Endothelial cell of umbilical vein (primary cell): ENCODE results near the gene SPRR1A. TPM values are rescaled to one million over a fixed set of nuclear protein-coding genes. Genes with fewer than 3 reads are reported as not detected.
"Not testable (repeated sequence)": the region's sequence is repeated elsewhere in the genome, so short reads cannot be mapped to it uniquely, and the experiment has no call there.

Experiments
- BruUV-seq: library from RNA; stranded (reverse); fragments of 400-500 nt; replicated peaks from 2 replicates; lab custom pipeline; 2021; lab: Mats Ljungman, UMichigan
- CTCF ChIA-PET: fragments of 300-600, 350-600 bp; sonication (Branson Sonifier 250); formaldehyde crosslinking; loops from one replicate; lab custom pipeline; 2021; ENCODE audit warnings: antibody characterized with exemption, inconsistent platforms; lab: Charles Lee
- POLR2A ChIA-PET: fragments of 300-600, 350-600 bp; sonication (Branson Sonifier 250); formaldehyde crosslinking; loops from one replicate; lab custom pipeline; 2021; ENCODE audit warnings: antibody characterized with exemption, inconsistent platforms; lab: Charles Lee
- DNase-seq: peaks from one replicate; pipeline ENCODE4 v3.0.0-alpha.2; 2011; ENCODE audit warnings: low read depth, low spot score
- FAIRE-seq: peaks from 2 replicates; lab custom pipeline; 2011; peaks lifted over from hg19 to GRCh38; lab: Jason Lieb, UNC
- H2AFZ ChIP-seq: 2 replicates; pipeline ENCODE4 v1.6.0; 2012; ENCODE audit warnings: low read depth, low read length, control low read depth, inconsistent platforms
- H3K27ac ChIP-seq: 2 replicates; pipeline ENCODE4 v1.5.1; 2011; ENCODE audit warnings: low read depth, mild to moderate bottlenecking, control low read depth, low read length, moderate library complexity; ENCODE audit not compliant: insufficient read depth
- H3K27me3 ChIP-seq, 2 experiments: 2 replicates each; pipeline versions ENCODE4 v1.6.0 to v1.6.1; 2011; ENCODE audit warnings: low read length in 2 of 2, mixed read lengths in 1 of 2; ENCODE audit not compliant: control insufficient read depth in 2 of 2, insufficient read depth in 2 of 2
- H3K36me3 ChIP-seq, 2 experiments: 2 replicates in 1 of 2; 3 replicates in 1 of 2; pipeline ENCODE4 v1.5.1; 2011; ENCODE audit warnings: low read length in 2 of 2, mild to moderate bottlenecking in 1 of 2, moderate library complexity in 1 of 2; ENCODE audit not compliant: control insufficient read depth in 2 of 2, insufficient read depth in 2 of 2; ENCODE audit errors: extremely low read depth in 1 of 2
- H3K4me1 ChIP-seq: 3 replicates; pipeline ENCODE4 v1.5.1; 2011; ENCODE audit warnings: mild to moderate bottlenecking, low read length; ENCODE audit not compliant: control insufficient read depth, insufficient read depth; ENCODE audit errors: extremely low read depth
- H3K4me2 ChIP-seq: 2 replicates; pipeline ENCODE4 v1.6.1; 2011; ENCODE audit warnings: low read length, control low read depth, mixed read lengths; ENCODE audit not compliant: insufficient read depth
- H3K4me3 ChIP-seq, 3 experiments: fragments of 200-600 bp in 1 of 3; sonication (generic), shearing (Covaris generic) in 1 of 3; replicated peaks in 1 of 3; 2 replicates each; pipeline ENCODE4 v1.5.1; 2011 to 2016; ENCODE audit warnings: control low read depth in 3 of 3, low read length in 3 of 3, mild to moderate bottlenecking in 2 of 3, inconsistent platforms in 1 of 3, low read depth in 1 of 3, moderate library complexity in 1 of 3; ENCODE audit not compliant: insufficient read depth in 1 of 3
- H3K79me2 ChIP-seq: 2 replicates; pipeline ENCODE4 v1.6.0; 2012; ENCODE audit warnings: low read length, inconsistent platforms; ENCODE audit not compliant: control insufficient read depth, insufficient read depth
- H3K9ac ChIP-seq: replicated peaks from 2 replicates; pipeline ENCODE3; 2011; ENCODE audit warnings: low read length, control low read depth; ENCODE audit not compliant: insufficient read depth; ENCODE audit errors: extremely low read depth
- H3K9me1 ChIP-seq: replicated peaks from 3 replicates; pipeline ENCODE4 v1.6.0; 2011; ENCODE audit warnings: mild to moderate bottlenecking, low read length; ENCODE audit not compliant: control insufficient read depth, insufficient read depth; ENCODE audit errors: extremely low read depth
- H3K9me3 ChIP-seq: replicated peaks from 2 replicates; pipeline ENCODE4 v1.5.1; 2012; ENCODE audit warnings: low read length, inconsistent platforms; ENCODE audit not compliant: control insufficient read depth, insufficient read depth
- H4K20me1 ChIP-seq: replicated peaks from 2 replicates; pipeline ENCODE3; 2011; ENCODE audit warnings: mild to moderate bottlenecking, low read length; ENCODE audit not compliant: control insufficient read depth, insufficient read depth; ENCODE audit errors: extremely low read depth
- CTCF ChIP-seq, 2 donors: IDR thresholded peaks; 1 replicate in 1 of 2; 2 replicates in 1 of 2; pipeline ENCODE4 v1.5.1; 2011; ENCODE audit warnings: low read length in 2 of 2, mild to moderate bottlenecking in 2 of 2, moderate library complexity in 2 of 2, control low read depth in 1 of 2, inconsistent platforms in 1 of 2, low read depth in 1 of 2; ENCODE audit not compliant: insufficient read depth in 1 of 2; ENCODE audit errors: extremely low read depth in 1 of 2
- EZH2 ChIP-seq: IDR thresholded peaks from 2 replicates; pipeline ENCODE4 v1.6.1; 2012; ENCODE audit warnings: borderline replicate concordance, low read depth, mild to moderate bottlenecking, moderate library complexity, low read length, inconsistent platforms; ENCODE audit not compliant: severe bottlenecking
- FOS ChIP-seq: IDR thresholded peaks from 2 replicates; pipeline ENCODE4 v1.6.1; 2011; ENCODE audit warnings: mild to moderate bottlenecking, low read length, moderate library complexity, borderline replicate concordance; ENCODE audit not compliant: insufficient read depth
- GATA2 ChIP-seq: IDR thresholded peaks from 2 replicates; pipeline ENCODE4 v1.7.0; 2011; ENCODE audit warnings: low read depth, mild to moderate bottlenecking, moderate library complexity, mixed read lengths, low read length; ENCODE audit not compliant: insufficient read length, insufficient read depth
- JUN ChIP-seq: IDR thresholded peaks from 2 replicates; pipeline ENCODE4 v1.6.1; 2011; ENCODE audit warnings: borderline replicate concordance, low read depth; ENCODE audit not compliant: insufficient read length, insufficient read depth
- MAX ChIP-seq: IDR thresholded peaks from 2 replicates; pipeline ENCODE4 v1.6.1; 2011; ENCODE audit not compliant: insufficient read depth, insufficient read length
- MYC ChIP-seq: IDR thresholded peaks from one replicate; pipeline ENCODE4 v1.6.1; 2011; ENCODE audit warnings: mild to moderate bottlenecking, low read depth, low read length
- POLR2A ChIP-seq: IDR thresholded peaks from 2 replicates; pipeline ENCODE4 v1.6.1; 2012; ENCODE audit warnings: low read depth, mild to moderate bottlenecking, control low read depth, low read length
- POLR2AphosphoS5 ChIP-seq: IDR thresholded peaks from 2 replicates; pipeline ENCODE4 v1.6.1; 2012; ENCODE audit warnings: low read depth, mild to moderate bottlenecking, control low read depth, low read length, moderate library complexity; ENCODE audit not compliant: insufficient read depth
- dilution Hi-C: fragments of 300-500 bp; cut with MboI; formaldehyde crosslinking; loops from one replicate; pipeline ENCODE4 v1.15.0; 2019; ENCODE audit warnings: low sequenced_read_pairs; ENCODE audit not compliant: extremely low pct_ligation_motif_present
- intact Hi-C: fragments of 100-400 bp; cut with micrococcal nuclease; formaldehyde crosslinking; loops from one replicate; pipeline ENCODE4 v1.10.0; 2022
- polyA plus RNA-seq, 4 experiments: library from polyadenylated mRNA; depleted of rRNA in 3 of 4; stranded (reverse) in 3 of 4; unstranded in 1 of 4; fragments of >200 nt; gene quantifications; 2 replicates each; pipeline versions ENCODE4 v1.2.1 to v1.2.3, GENCODE V29; 2011 to 2012; ENCODE audit warnings: missing spikeins in 1 of 4
- total RNA-seq: library from RNA; stranded (reverse); gene quantifications from 2 replicates; pipeline ENCODE4 v1.2.3, GENCODE V29; 2021

SPRR1A gene
- total and polyA plus RNA-seq, 2 donors (not counting 3 experiments of a cell fraction or from before 2014, with no cell fraction given) = not detected

- H2AFZ ChIP-seq, BruUV-seq, H3K9me3 ChIP-seq, POLR2A ChIA-PET, CTCF ChIA-PET, H3K27ac ChIP-seq, FAIRE-seq, H3K4me2 ChIP-seq, dilution Hi-C loops, DNase-seq, intact Hi-C loops, H3K27me3 ChIP-seq, H3K4me1 ChIP-seq, H3K36me3 ChIP-seq, H3K9me1 ChIP-seq, H3K9ac ChIP-seq, H3K4me3 ChIP-seq, H3K79me2 ChIP-seq, H4K20me1 ChIP-seq: not testable (repeated sequence)
Measured at GRCh38 chr1:153022340-153022739, 38.5 kb downstream of the SPRR1A start.

- H3K4me1 ChIP-seq = no peaks in the 10 kb centered on the region
- FAIRE-seq = no peak
- no peak for DNase-seq
- no TSS peak for BruUV-seq
- ChIA-PET POLR2A (no interaction called here), CTCF (no interaction called here)
- H3K4me3 ChIP-seq = no peak overlapping the region
- TF ChIP-seq MAX = no peak
- TF ChIP-seq CTCF (IDR thresholded peaks at IDR 0.05; ENCODE audit: extremely low read depth in 1 of 2, insufficient read depth in 1 of 2, low read depth in 1 of 2, low read length in 2 of 2) = no peak
- TF ChIP-seq FOS = no peak
- TF ChIP-seq EZH2 = no peak
- no peak for TF ChIP-seq GATA2
- no peak for TF ChIP-seq POLR2A
- no peak for TF ChIP-seq POLR2AphosphoS5
- TF ChIP-seq JUN = no peak
- TF ChIP-seq MYC = no peak
- no peaks in the 10 kb centered on the region for H4K20me1 ChIP-seq
- no peaks in the 10 kb centered on the region for H3K9me1 ChIP-seq
- no peak overlapping the region for H3K4me2 ChIP-seq
- no peaks in the 10 kb centered on the region for H3K27me3 ChIP-seq
- dilution Hi-C loops = no loop called here
- no peaks in the 10 kb centered on the region for H3K36me3 ChIP-seq
- intact Hi-C loops = no loop called here
- H3K27ac ChIP-seq = no peak overlapping the region
- H3K79me2 ChIP-seq = no peaks in the 10 kb centered on the region
- H2AFZ ChIP-seq = no peak overlapping the region
- no peak overlapping the region for H3K9ac ChIP-seq
- H3K9me3 ChIP-seq = no peaks in the 10 kb centered on the region
Measured at GRCh38 chr1:153023109-153023508, 39.2 kb downstream of the SPRR1A start.
